Lung (tissue), 12 donors: Measurements from ENCODE around the gene EDN1. TPM values are rescaled to one million over a fixed set of nuclear protein-coding genes. Genes with fewer than 3 reads are reported as not detected.

ENCODE experiments used
- ATAC-seq: fragments of 200-7000 bp; cut with Tn5 transposase; one replicate; pipeline ENCODE4 v1.9.1; 2020; ENCODE audit warnings: moderate number of reproducible peaks; ENCODE audit not compliant: insufficient read depth, low FRiP score
- DNase-seq, 3 donors: peaks; one replicate each; pipeline ENCODE4 v3.0.0-alpha.2; 2013 to 2017
- H3K27ac ChIP-seq, 2 donors: one replicate each; pipeline ENCODE4 v1.5.1; 2013; ENCODE audit warnings: mild to moderate bottlenecking in 2 of 2, moderate library complexity in 2 of 2, control low read depth in 1 of 2, inconsistent platforms in 1 of 2, low read depth in 1 of 2, low read length in 1 of 2
- H3K27me3 ChIP-seq, 3 donors: one replicate each; pipeline ENCODE4 v1.5.1; 2013; ENCODE audit warnings: low read length in 2 of 3; ENCODE audit not compliant: control insufficient read depth in 3 of 3, insufficient read depth in 3 of 3
- H3K36me3 ChIP-seq, 4 donors: one replicate each; pipeline ENCODE4 v1.5.1; 2013; ENCODE audit warnings: low read length in 4 of 4, mild to moderate bottlenecking in 1 of 4, moderate library complexity in 1 of 4; ENCODE audit not compliant: control insufficient read depth in 4 of 4, insufficient read depth in 4 of 4
- H3K4me1 ChIP-seq, 5 donors: one replicate each; pipeline ENCODE4 v1.5.1; 2013; ENCODE audit warnings: low read length in 5 of 5, mild to moderate bottlenecking in 2 of 5, moderate library complexity in 1 of 5; ENCODE audit not compliant: control insufficient read depth in 5 of 5, insufficient read depth in 5 of 5
- H3K4me3 ChIP-seq: one replicate; pipeline ENCODE4 v1.5.1; 2013; ENCODE audit warnings: mild to moderate bottlenecking, control low read depth, moderate library complexity
- H3K9ac ChIP-seq, 2 donors: one replicate each; pipeline ENCODE4 v1.5.1; 2013; ENCODE audit warnings: low read length in 2 of 2, control low read depth in 1 of 2; ENCODE audit not compliant: insufficient read depth in 1 of 2
- H3K9me3 ChIP-seq, 4 donors: one replicate each; pipeline ENCODE4 v1.5.1; 2013; ENCODE audit warnings: low read length in 3 of 4, mild to moderate bottlenecking in 1 of 4, moderate library complexity in 1 of 4; ENCODE audit not compliant: control insufficient read depth in 4 of 4, insufficient read depth in 3 of 4
- WGBS, 2 donors: extraction: QIAGEN DNeasy Blood & Tissue Kit; methylation state at CpG; one replicate each; pipeline ENCODE4 v1.1.7; 2013; 5-methylcytosine and 5-hydroxymethylcytosine counted together
- polyA plus RNA-seq, 2 donors: library from polyadenylated mRNA; stranded (reverse); fragments of 200-250 nt; gene quantifications; one replicate each; pipeline ENCODE4 v1.2.1, GENCODE V29; 2013
- total RNA-seq, 2 donors: library from RNA; depleted of rRNA in 1 of 2; stranded (reverse); fragments of >200 nt in 1 of 2; gene quantifications; one replicate each; pipeline ENCODE4 v1.2.1, GENCODE V29; 2014 to 2021
- TF ChIP-seq, protein P1 (sequence below): IDR thresholded peaks from 2 replicates; pipeline ENCODE4 v1.5.1; 2012; ENCODE audit warnings: mild to moderate bottlenecking; ENCODE audit errors: control extremely low read depth, extremely low read depth
- donor health status: control.
- donor health status: control.
- donor health status: Bipolar disorder and iron deficiency.
- donor health status: healthy.
- donor health status: DM: yes; HTN: yes; CAD: no.

The EDN1 gene
- total and polyA plus RNA-seq, 4 donors: 18.4 to 112 (median 40.3) TPM

DNA sequence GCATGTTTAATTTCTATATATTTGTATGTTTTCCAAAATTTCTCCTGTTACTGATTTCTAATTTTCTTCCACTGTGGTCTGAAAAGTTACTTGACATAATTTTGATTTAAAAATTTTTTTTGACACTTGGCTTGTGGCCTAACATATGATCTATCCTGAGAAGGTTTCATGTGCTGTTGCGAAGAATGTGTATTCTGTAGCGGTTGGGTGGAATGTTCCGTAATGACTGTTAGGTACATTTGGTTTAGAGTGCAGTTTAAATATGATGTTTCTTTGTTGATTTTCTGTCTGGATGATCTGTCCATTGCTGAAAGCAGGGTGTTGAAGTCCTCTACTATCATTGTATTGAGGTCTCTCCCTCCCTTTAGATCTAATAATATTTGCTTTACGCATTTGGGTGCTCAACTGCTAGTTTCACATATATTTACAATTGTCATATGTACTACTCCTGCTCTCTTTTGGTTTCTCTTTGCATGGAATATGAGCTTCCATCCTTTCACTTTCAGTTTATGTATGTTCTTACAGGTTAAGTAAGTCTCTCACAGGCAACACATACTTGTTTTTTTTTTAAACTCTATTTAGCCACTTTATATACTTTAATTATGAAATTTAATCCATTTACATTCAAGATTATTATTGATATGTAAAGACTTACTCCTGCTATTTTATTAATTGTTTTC, 19.5 kb upstream of the EDN1 start:
- no peak for ATAC-seq
- DNase-seq: no peak
- Histone ChIP-seq H3K9me3 (peaks cover 0 to 4% (median under 1%) of the 10 kb centered on the region in 4 donors), H3K27ac (no peak overlapping the region), H3K9ac (no peak overlapping the region), H3K4me3 (no peak overlapping the region), H3K36me3 (no peaks in the 10 kb centered on the region), H3K27me3 (no peaks in the 10 kb centered on the region), H3K4me1 (no peaks in the 10 kb centered on the region)
- WGBS, 2 donors: 90 to 95% methylated on average over 4 of the region's 4 CpGs
- TF ChIP-seq, protein P1, sequence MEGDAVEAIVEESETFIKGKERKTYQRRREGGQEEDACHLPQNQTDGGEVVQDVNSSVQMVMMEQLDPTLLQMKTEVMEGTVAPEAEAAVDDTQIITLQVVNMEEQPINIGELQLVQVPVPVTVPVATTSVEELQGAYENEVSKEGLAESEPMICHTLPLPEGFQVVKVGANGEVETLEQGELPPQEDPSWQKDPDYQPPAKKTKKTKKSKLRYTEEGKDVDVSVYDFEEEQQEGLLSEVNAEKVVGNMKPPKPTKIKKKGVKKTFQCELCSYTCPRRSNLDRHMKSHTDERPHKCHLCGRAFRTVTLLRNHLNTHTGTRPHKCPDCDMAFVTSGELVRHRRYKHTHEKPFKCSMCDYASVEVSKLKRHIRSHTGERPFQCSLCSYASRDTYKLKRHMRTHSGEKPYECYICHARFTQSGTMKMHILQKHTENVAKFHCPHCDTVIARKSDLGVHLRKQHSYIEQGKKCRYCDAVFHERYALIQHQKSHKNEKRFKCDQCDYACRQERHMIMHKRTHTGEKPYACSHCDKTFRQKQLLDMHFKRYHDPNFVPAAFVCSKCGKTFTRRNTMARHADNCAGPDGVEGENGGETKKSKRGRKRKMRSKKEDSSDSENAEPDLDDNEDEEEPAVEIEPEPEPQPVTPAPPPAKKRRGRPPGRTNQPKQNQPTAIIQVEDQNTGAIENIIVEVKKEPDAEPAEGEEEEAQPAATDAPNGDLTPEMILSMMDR: no peak

DNA sequence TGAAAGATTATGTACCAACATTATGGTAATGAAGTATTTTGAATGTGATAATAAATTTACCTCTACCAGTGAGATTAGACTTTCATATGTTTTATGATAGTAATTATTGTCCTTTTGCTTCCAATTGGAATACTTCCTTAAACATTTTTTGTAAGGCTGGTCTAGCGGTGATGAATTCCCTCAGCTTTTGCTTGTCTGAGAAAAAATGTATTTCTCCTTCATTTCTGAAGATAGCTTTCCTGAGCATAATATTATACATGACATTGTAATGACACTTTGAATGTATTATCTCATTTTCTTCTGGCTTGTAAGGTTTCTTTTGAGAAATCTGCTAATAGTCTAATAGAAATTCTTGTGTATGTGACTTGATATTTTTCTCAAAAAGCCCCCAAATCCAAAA, 18.6 kb upstream of the EDN1 start:
- no peaks in the 10 kb centered on the region for H3K27me3 ChIP-seq
- no peak overlapping the region for H3K27ac ChIP-seq
- peaks cover 0 to 4% (median under 1%) of the 10 kb centered on the region in 4 donors for H3K9me3 ChIP-seq
- no peak for ATAC-seq
- H3K4me3 ChIP-seq: no peak overlapping the region
- no peak for DNase-seq
- no peaks in the 10 kb centered on the region for H3K36me3 ChIP-seq
- H3K4me1 ChIP-seq: no peaks in the 10 kb centered on the region
- TF ChIP-seq, protein P1: no peak
- WGBS, 2 donors: 97 to 100% methylated on average over 1 of the region's 1 CpG
- no peak overlapping the region for H3K9ac ChIP-seq

DNA sequence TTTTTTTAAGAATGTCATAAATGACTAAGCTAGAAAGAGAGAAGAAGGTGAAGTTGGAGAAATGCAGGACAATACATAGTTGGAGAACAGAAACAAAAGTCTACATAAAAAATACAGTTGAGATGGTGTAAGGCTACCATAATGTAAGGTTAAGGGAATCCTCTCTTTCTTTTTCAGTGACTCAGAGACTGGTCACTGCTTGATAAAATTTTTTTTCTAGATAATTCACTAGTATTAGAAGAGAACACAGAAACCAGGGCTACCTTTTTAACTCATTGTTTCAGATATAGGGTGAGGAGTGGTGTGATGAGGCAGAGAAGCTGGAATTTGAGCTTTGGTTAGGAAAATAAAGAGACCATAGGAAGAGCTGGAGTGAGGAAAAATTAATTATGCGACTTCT, 18.2 kb upstream of the EDN1 start:
- Histone ChIP-seq H3K9ac (no peak overlapping the region), H3K27me3 (no peaks in the 10 kb centered on the region), H3K4me1 (no peaks in the 10 kb centered on the region), H3K9me3 (peaks cover 0 to 4% (median under 1%) of the 10 kb centered on the region in 4 donors), H3K4me3 (no peak overlapping the region), H3K36me3 (no peaks in the 10 kb centered on the region), H3K27ac (no peak overlapping the region)
- TF ChIP-seq, protein P1: no peak
- ATAC-seq: no peak
- 95 to 97% methylated on average over 1 of the region's 1 CpG for WGBS, 2 donors
- DNase-seq: no peak

DNA sequence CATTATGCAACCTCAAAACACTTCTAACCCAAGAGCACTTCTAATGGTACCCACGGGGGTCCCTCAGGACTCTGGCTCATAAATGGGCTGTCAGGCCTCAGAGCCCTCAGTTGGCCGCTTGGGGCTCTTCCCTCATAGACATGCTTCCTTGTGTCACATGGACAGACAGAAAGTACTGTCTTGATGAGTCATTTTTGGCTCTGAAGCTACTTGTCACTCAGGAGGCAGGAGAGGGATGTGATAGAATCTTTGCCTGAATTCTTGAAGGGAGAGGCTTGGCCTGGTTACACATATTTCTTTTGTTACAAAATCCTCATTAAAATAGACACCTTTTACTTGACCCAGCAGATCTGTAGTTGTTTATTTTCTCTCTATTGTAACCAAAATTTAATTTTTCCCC, 15.1 kb upstream of the EDN1 start:
- Histone ChIP-seq H3K27ac (no peak overlapping the region), H3K4me3 (no peak overlapping the region), H3K36me3 (no peaks in the 10 kb centered on the region), H3K9me3 (peaks cover 0 to 4% (median under 1%) of the 10 kb centered on the region in 4 donors), H3K9ac (no peak overlapping the region), H3K27me3 (no peaks in the 10 kb centered on the region), H3K4me1 (peaks cover 0 to 3% (median 0%) of the 10 kb centered on the region in 5 donors)
- 63 to 79% methylated on average over 2 of the region's 2 CpGs for WGBS, 2 donors
- no peak for DNase-seq
- no peak for ATAC-seq
- TF ChIP-seq, protein P1: no peak
